GM19239 (cell line): Measurements from ENCODE around the gene CSNK2A2.
A peak's percentile ranks its signal among the peaks of the same experiment; 100 is the strongest.

Experiments
- DNase-seq: peaks from one replicate; pipeline ENCODE4 v3.0.0; 2011; ENCODE audit warnings: low spot score; ENCODE audit not compliant: insufficient read length
- FAIRE-seq: peaks from 2 replicates; lab custom pipeline; 2011; peaks lifted over from hg19 to GRCh38; lab: Jason Lieb, UNC

The CSNK2A2 gene

DNA sequence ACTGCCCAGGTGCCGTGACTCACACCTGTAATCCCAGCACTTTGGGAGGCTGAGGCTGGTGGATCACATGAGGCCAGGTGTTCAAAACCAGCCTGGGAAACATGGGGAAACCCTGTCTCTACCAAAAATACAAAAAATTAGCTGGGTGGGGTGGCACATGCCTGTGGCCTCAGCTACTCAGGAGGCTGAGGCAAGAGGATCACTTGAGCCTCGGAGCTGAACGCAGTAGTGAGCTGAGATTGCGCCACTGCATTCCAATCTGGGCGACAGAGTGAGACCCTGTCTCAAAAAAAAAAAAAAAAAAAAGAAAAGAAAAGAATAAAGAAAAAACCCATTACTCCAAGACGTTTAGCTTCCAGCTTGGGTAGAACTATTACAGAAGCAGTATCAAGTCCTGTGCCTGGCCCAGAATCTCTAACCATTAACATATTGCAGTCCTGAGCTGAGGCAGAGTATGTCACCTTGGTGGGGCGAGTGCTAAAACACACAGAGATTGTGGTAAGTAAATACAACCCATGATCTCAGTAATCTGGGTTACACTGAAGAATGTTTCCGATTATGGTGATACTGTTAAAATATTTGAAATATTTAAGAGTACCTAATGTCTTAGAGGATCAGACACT is 45.5 kb downstream of the CSNK2A2 start:
- FAIRE-seq: no peak
- no peak for DNase-seq

DNA sequence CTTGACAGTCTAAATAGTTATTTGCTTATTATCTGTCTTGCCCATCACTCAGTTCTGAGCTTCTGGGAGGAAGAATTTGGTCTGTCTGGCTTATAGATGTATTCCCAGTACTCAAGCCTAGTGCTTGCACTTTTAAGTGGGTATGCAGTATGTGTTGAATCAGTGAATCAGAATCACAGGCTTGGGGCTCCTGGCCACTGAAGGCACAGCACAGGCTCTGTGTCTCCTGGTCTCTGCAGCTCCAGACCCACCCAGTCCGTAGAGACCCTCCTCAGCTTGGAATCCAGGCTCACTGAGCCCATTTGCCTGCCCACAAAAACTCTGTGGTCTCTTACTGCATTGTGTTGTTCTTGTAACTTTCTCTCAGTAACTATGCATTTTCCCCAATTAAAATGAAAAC is 49.4 kb downstream of the CSNK2A2 start:
- no peak for DNase-seq

GRCh38 chr16:58148099-58148498 is 49.8 kb downstream of the CSNK2A2 start:
- FAIRE-seq: no peak
- no peak for DNase-seq

More for the DNA sequence above, 49.4 kb downstream of the CSNK2A2 start:
- FAIRE-seq: no peak

DNA sequence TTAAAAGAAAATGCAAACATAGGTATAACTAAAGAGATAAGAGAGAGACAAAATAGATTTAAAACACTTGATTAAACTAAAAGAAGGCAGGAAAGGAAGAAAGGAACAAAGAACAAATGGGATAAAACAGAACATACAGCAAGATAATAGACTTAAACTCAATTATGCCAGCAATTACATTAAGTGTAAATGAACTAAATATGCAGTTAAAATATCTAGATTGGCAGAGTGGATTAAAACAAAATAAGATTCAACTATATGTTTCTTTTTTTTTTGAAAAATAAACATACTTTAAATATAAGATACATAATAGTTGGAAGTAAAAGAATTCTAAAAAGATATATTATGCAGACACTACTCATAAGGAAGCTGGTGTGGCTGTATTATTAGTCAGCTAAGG is 59.1 kb downstream of the CSNK2A2 start:
- FAIRE-seq: no peak
- DNase-seq: no peak

GRCh38 chr16:58137581-58137980 is 60.3 kb downstream of the CSNK2A2 start:
- no peak for FAIRE-seq
- DNase-seq: no peak

DNA sequence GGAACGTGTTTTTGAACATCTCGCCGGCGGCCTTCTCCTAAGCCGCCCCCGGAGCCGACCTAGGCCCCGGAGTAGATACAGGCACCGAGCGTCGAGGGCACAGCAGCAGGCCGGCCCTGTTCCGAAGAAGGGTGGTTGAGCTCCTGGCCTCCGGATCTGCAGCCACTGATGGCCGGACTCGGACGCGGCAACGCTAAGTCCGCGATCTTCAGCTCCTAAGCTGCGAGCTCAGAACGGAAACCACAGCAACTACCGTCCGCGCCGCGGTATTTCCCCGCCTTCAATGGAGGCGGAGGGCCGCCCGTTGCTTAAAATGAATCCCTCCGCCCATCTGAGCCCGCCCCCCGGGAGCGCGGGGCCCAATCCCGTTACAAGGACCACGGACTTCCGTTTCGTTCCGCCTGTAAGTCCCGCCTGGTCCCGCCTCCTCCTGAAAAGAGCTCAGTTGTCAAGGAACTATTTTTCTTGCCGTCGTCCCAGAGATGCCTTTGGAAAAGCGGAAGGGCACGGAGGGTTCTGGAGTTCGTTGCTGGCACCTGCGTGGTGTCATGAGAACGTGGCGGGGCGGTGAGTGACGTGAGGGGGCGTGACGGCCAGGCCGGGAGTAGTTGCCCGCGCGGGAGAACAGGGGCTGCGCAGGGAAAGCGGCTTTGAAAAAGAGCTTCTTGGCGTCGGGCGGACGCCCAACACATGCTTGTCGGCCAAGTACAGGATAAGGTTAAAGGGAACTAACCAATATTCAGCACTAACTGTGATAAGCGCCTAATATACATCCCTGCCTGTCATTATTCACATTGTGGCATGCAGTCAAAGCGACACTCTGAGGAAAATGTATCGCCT is 68.6 kb downstream of the CSNK2A2 start, which contains the start of gene CFAP20:
Gene CFAP20 (minus strand): TSS at position 285 of the 840 bp plus-strand sequence. CDS start 266 bp downstream, at position 19.
- peak; percentile 99 for FAIRE-seq

GRCh38 chr16:58128711-58129096 is 69.2 kb downstream of the CSNK2A2 start:
- FAIRE-seq (no peak), DNase-seq (no peak)

More for the DNA sequence above, 68.6 kb downstream of the CSNK2A2 start, which contains the start of gene CFAP20:
- DNase-seq: peak; percentile 73

- FAIRE-seq: no peak
- no peak for DNase-seq
Observed at GRCh38 chr16:58128181-58128631, 69.7 kb downstream of the CSNK2A2 start.

DNA sequence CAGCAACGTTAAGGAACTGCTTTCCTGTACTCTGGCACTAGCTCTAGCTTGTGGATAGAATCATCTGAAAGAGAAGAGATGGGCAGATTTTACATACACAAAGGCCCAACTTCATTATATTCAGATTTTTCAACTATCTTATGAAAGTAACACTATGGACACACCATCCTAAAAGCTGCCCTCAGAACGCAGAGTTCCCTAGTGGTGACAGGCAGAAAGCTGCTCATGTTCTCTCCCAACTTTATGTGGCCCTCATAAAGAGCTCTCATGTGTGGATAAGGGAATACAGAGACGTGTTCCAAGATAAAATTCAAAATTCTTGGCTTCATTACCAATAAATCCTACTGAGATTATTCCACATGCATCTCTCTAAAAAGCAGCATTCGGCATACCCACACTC is 70.3 kb downstream of the CSNK2A2 start:
- FAIRE-seq (peak; percentile 23), DNase-seq (no peak)

- DNase-seq (no peak), FAIRE-seq (peak; percentile 60)
Observed at GRCh38 chr16:58127033-58127556, 70.8 kb downstream of the CSNK2A2 start.

- FAIRE-seq: no peak
- no peak for DNase-seq
Observed at GRCh38 chr16:58126451-58126961, 71.4 kb downstream of the CSNK2A2 start.

DNA sequence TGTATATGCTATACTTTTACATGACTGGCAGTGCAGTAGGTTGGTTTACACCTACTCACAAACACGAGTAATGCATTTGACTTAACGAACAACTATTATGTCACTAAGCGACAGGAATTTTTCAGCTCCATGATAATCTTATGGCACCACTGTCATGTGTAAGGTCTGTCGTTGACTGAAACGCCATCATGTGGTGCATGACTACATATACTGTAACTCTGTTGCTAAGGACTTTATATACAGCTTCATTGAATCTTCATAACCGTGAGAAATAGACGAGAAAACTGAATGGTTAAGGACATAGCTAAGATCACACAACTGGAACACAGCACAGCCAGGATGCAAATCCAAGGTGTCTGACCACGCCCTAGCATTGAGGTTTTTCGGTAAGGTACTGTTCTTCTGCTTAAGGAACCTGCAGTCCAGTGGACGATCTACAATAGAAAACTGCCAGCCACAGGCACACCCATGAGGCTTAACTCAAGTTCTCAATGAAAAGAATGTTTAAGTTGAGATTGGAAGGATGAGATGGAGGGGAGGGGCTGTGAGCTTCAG is 72.0 kb downstream of the CSNK2A2 start:
- FAIRE-seq (no peak), DNase-seq (no peak)

DNA sequence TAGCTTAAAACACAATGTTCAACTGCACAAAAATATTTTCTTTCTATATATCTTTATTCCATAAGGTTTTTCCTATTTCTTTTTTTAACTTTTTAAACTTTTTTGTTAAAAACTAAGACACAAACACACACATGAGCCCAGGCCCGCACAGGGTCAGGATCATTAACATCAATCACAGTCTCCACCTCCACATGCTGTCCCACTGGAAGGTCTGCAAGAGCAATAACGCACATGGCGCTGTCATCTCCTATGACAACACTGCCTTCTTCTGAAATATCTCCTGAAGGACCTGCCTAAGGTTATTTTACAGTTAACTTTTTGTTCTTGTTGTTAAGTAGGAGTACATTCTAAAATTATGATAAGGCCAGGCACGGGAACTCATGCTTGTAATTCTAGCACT is 72.9 kb downstream of the CSNK2A2 start:
- DNase-seq (no peak), FAIRE-seq (no peak)

- FAIRE-seq (no peak), DNase-seq (no peak)
Observed at GRCh38 chr16:58124601-58124915, 73.3 kb downstream of the CSNK2A2 start.

DNA sequence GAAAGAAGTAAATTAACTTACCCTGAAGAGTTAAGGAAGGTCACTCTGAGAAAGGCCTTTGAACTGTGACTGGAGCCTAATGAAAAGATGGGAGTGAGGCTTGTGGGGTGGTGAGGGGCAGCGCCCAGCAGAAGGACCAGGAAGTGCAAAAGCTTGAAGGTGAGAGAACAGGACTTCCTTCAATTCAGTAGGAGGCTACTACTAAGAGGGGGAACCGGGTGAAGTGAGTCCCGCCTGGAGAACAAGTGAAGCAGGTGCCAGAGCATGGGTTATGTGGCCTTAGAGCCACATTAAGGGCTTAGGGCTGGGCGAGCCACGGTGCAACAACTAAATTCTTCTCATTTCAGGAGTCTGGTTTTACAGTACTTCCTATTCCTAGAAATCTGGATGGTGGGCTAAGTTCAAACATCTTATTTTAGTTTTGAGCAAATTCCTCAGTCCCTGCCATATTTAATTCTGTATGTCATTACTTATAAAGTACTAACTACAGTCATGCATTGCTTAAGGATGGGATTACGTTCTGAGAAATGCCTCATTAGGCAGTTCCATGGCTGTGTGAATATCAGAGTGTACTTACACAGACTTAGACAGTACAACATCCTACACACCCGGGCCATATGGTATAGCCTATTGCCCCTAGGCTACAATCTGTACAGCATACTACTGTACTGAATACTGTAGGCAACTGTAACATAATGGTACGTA is 73.9 kb downstream of the CSNK2A2 start:
- FAIRE-seq (no peak), DNase-seq (no peak)

DNA sequence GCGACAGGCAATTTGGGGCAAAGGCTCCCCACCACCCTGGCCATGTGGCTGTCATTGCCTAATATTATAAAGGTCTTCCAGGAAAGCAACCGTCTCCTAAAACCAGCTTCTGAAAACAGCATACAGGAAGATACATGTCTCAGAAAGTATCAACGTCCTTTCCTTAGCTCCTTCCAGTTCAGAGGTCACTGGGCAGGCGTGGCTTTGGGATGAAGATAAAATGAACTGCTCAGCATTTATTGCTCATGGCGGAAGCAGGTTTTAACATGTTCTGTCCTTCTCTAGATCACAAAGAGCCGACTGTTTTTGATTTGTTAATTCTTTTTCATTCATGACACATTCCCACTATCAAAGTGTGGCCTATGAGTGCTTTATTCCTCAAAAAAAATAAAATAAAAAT is 76.8 kb downstream of the CSNK2A2 start:
- no peak for DNase-seq
- no peak for FAIRE-seq

- FAIRE-seq: no peak
Observed at GRCh38 chr16:58120234-58120633, 77.7 kb downstream of the CSNK2A2 start.

GRCh38 chr16:58119509-58119845 is 78.4 kb downstream of the CSNK2A2 start:
- FAIRE-seq (no peak), DNase-seq (no peak)

More at GRCh38 chr16:58120234-58120633, 77.7 kb downstream of the CSNK2A2 start:
- no peak for DNase-seq

GRCh38 chr16:58118801-58119508 is 79.0 kb downstream of the CSNK2A2 start:
- no peak for DNase-seq
- FAIRE-seq: no peak

- no peak for DNase-seq
- no peak for FAIRE-seq
Observed at GRCh38 chr16:58116529-58116928, 81.4 kb downstream of the CSNK2A2 start.
